A673 (cell line): ENCODE measurements around the gene TMEM30B. TPM values are rescaled to one million over a fixed set of nuclear protein-coding genes. Genes with fewer than 3 reads are reported as not detected.

Experiments
- BruUV-seq: library from RNA; stranded (reverse); fragments of 400-500 nt; replicated peaks from 2 replicates; lab custom pipeline; 2021; lab: Mats Ljungman, UMichigan
- CTCF ChIA-PET: fragments of 300-600 bp; sonication (Branson Sonifier 250); formaldehyde crosslinking; loops from one replicate; lab custom pipeline; 2022; ENCODE audit warnings: antibody characterized with exemption; lab: Charles Lee
- POLR2A ChIA-PET: fragments of 300-600 bp; sonication (Branson Sonifier 250); formaldehyde crosslinking; loops from one replicate; lab custom pipeline; 2022; ENCODE audit warnings: antibody characterized with exemption; ENCODE audit not compliant: low non-redundant PET; lab: Charles Lee
- DNase-seq: peaks from one replicate; pipeline ENCODE4 v3.0.0-alpha.2; 2015; ENCODE audit warnings: low spot score
- H3K27ac ChIP-seq: fragments of 200-600 bp; sonication (generic); 2 replicates; pipeline ENCODE4 v1.5.1; 2016; ENCODE audit warnings: mixed run types, low read depth, mild to moderate bottlenecking, mixed read lengths, antibody characterized with exemption, low read length; ENCODE audit not compliant: poor library complexity, severe bottlenecking
- H3K27me3 ChIP-seq: fragments of 200-600 bp; sonication (generic); replicated peaks from 2 replicates; pipeline ENCODE4 v1.6.1; 2017; ENCODE audit warnings: mixed run types, low read depth, mild to moderate bottlenecking, mixed read lengths, antibody characterized with exemption, low read length; ENCODE audit not compliant: insufficient read depth, poor library complexity
- H3K36me3 ChIP-seq: fragments of 200-600 bp; sonication (generic); 2 replicates; pipeline ENCODE4 v1.6.1; 2016; ENCODE audit warnings: mixed run types, mild to moderate bottlenecking, mixed read lengths, antibody characterized with exemption, low read length; ENCODE audit not compliant: insufficient read depth, poor library complexity, severe bottlenecking
- H3K4me1 ChIP-seq: fragments of 200-600 bp; sonication (generic); 2 replicates; pipeline ENCODE4 v1.6.1; 2017; ENCODE audit warnings: mixed run types, mild to moderate bottlenecking, mixed read lengths, antibody characterized with exemption, low read length; ENCODE audit not compliant: insufficient read depth, poor library complexity, severe bottlenecking
- H3K4me3 ChIP-seq: fragments of 200-600 bp; sonication (generic); 2 replicates; pipeline ENCODE4 v1.5.1; 2016; ENCODE audit warnings: low read depth, mixed run types, mild to moderate bottlenecking, mixed read lengths, low read length; ENCODE audit not compliant: poor library complexity, severe bottlenecking
- H3K9me3 ChIP-seq: fragments of 200-600 bp; sonication (generic); 2 replicates; pipeline ENCODE4 v1.6.1; 2016; ENCODE audit warnings: mixed run types, low read depth, mild to moderate bottlenecking, mixed read lengths, antibody characterized with exemption, low read length; ENCODE audit not compliant: poor library complexity, severe bottlenecking
- EZH2 ChIP-seq: fragments of 200-600 bp; sonication (generic); IDR thresholded peaks from 2 replicates; pipeline ENCODE4 v1.6.1; 2017; ENCODE audit warnings: borderline replicate concordance, low read depth, mild to moderate bottlenecking, mixed read lengths, antibody characterized with exemption, low read length; ENCODE audit not compliant: poor library complexity, severe bottlenecking
- intact Hi-C: fragments of 100-400 bp; cut with micrococcal nuclease; formaldehyde crosslinking; loops from one replicate; pipeline ENCODE4 v1.10.0; 2022; ENCODE audit not compliant: unreplicated experiment
- total RNA-seq: library from RNA; stranded (reverse); gene quantifications from 2 replicates; pipeline ENCODE4 v1.2.3, GENCODE V29; 2021
- TF ChIP-seq, protein P1 (sequence below): fragments of 300-800, 200-600 bp; sonication (generic); conservative IDR thresholded peaks from 2 replicates; pipeline ENCODE4 v1.5.1; 2017; ENCODE audit warnings: low read depth, mild to moderate bottlenecking, antibody characterized with exemption, low read length, moderate library complexity, mixed read lengths

TMEM30B gene
- total RNA-seq, 1 experiment from 2014 or later: 0.15 TPM

DNA sequence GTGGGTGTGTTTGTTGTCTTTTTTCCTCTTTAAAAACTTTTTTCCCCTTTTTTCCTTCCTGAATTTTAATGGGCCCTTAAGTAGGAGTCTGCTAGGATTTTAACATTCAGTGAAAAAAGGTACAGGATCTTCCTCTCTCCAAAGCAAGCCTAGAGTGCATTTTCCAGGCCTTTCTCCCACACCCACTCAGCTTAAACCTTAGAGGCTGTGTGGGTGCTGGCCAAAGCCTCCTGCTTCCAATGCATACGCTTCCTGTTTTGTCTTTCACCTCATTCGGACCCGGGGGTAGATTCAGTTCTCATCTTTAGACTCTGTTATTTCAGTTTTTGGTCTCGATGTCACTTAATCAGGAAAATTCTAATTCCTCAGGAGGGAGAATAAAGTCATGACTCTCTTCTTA lies 51.2 kb downstream of the TMEM30B start:
- CTCF ChIA-PET: no interaction called here
- intact Hi-C loops: no loop called here

DNA sequence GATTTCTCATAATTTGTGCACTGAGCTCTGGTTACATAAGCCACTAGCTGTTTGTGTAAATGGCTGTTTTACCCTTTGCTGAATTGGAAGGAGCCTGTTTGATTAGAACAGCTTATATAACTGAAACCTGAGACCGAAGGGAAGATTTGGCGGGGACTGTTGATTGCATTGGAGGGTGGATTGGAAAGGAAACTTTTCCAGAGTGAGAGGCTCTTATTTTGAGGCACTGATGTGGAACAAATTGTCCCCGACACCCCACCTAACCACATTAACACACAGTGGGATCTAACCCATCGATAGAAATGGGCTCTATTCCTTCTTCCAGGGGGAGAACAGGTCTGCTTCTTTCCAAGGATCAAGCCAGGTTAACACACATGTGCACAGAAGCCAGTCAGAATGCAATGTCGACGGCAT lies 51.7 kb downstream of the TMEM30B start:
- H3K4me1 ChIP-seq: peaks cover 14% of the 10 kb centered on the region
- peak; percentile 33 for DNase-seq
- H3K4me3 ChIP-seq: no peak overlapping the region
- no peaks in the 10 kb centered on the region for H3K36me3 ChIP-seq
- no peaks in the 10 kb centered on the region for H3K27me3 ChIP-seq
- intact Hi-C loops: no loop called here
- BruUV-seq: no TSS peak
- ChIA-PET CTCF (no interaction called here), POLR2A (no interaction called here)
- H3K27ac ChIP-seq: no peak overlapping the region
- no peaks in the 10 kb centered on the region for H3K9me3 ChIP-seq
- no peak for TF ChIP-seq EZH2
- TF ChIP-seq, protein P1, sequence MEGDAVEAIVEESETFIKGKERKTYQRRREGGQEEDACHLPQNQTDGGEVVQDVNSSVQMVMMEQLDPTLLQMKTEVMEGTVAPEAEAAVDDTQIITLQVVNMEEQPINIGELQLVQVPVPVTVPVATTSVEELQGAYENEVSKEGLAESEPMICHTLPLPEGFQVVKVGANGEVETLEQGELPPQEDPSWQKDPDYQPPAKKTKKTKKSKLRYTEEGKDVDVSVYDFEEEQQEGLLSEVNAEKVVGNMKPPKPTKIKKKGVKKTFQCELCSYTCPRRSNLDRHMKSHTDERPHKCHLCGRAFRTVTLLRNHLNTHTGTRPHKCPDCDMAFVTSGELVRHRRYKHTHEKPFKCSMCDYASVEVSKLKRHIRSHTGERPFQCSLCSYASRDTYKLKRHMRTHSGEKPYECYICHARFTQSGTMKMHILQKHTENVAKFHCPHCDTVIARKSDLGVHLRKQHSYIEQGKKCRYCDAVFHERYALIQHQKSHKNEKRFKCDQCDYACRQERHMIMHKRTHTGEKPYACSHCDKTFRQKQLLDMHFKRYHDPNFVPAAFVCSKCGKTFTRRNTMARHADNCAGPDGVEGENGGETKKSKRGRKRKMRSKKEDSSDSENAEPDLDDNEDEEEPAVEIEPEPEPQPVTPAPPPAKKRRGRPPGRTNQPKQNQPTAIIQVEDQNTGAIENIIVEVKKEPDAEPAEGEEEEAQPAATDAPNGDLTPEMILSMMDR: no peak

More for the DNA sequence above, 51.2 kb downstream of the TMEM30B start:
- no peaks in the 10 kb centered on the region for H3K9me3 ChIP-seq
- peaks cover 14% of the 10 kb centered on the region for H3K4me1 ChIP-seq
- no peaks in the 10 kb centered on the region for H3K27me3 ChIP-seq
- BruUV-seq: no TSS peak
- no peaks in the 10 kb centered on the region for H3K36me3 ChIP-seq
- no peak for DNase-seq
- POLR2A ChIA-PET: no interaction called here
- TF ChIP-seq, protein P1: no peak
- no peak for TF ChIP-seq EZH2
- H3K4me3 ChIP-seq: no peak overlapping the region
- H3K27ac ChIP-seq: no peak overlapping the region

DNA sequence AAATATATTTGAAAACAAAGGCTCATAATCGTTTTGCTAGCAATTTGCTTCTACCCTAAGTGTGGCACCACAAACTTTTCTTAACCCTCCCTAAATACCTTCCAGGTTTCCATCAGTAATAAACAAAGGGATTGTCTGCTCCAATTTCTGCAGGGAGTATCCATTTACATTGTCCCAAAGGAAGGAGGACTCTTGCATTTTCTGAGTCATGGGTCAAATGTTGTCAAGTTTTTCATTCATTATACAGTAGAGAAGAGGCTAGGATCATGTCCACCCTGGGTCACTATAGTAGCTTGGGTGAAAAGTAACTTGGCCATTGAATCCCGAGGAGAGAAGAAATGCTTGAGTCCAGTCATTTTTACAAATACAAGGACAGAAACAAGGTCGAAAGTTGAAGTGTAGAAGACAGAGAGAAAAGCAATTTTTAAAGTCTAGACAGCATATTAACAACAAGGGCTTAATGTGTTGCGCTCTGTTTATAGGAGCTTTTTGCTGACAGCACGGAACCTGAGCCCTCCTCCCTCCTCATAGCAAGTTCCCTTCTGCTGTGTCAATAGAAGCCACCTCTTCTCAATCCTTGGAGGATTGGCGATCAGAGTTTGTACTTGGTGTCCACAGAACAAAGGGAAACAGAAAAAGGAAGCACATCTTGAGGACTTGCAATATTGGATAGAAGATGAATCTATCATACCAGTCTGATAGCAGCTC lies 53.1 kb downstream of the TMEM30B start:
- CTCF ChIA-PET: interaction anchor here (0.5 kb wide), 1 partner anchor 603 kb away, joined by 3 read pairs; no protein-coding TSS in a partner anchor
- H3K9me3 ChIP-seq: no peaks in the 10 kb centered on the region

More for the DNA sequence above, 53.1 kb downstream of the TMEM30B start:
- BruUV-seq: no TSS peak
- POLR2A ChIA-PET: no interaction called here
- intact Hi-C loops: no loop called here
- Histone ChIP-seq H3K27me3 (no peaks in the 10 kb centered on the region), H3K4me1 (peaks cover 14% of the 10 kb centered on the region), H3K27ac (no peak overlapping the region), H3K36me3 (no peaks in the 10 kb centered on the region), H3K4me3 (no peak overlapping the region)
- no peak for DNase-seq
- TF ChIP-seq, protein P1: no peak
- no peak for TF ChIP-seq EZH2

Other genes with a start within 250 kb of the TMEM30B start
- 1.8 and 2.5 TPM in 2 replicates for gene PRKCH, start 40.2 kb upstream of the TMEM30B start, total RNA-seq